Duodenal mucosa (tissue), 2 donors: Measurements from ENCODE around the gene TSPAN5.

Source experiments
- H3K27ac ChIP-seq: one replicate; pipeline ENCODE4 v1.7.0; 2013; ENCODE audit warnings: low read depth, low read length
- H3K27me3 ChIP-seq, 2 donors: one replicate each; pipeline ENCODE4 v1.7.0; 2013; ENCODE audit warnings: low read length in 2 of 2, control low read depth in 1 of 2; ENCODE audit not compliant: insufficient read depth in 2 of 2, control insufficient read depth in 1 of 2
- H3K36me3 ChIP-seq, 2 donors: one replicate each; pipeline ENCODE4 v1.7.0; 2013; ENCODE audit warnings: low read length in 2 of 2, control low read depth in 1 of 2; ENCODE audit not compliant: insufficient read depth in 2 of 2, control insufficient read depth in 1 of 2
- H3K4me1 ChIP-seq, 2 donors: one replicate each; pipeline ENCODE4 v1.7.0; 2013; ENCODE audit warnings: low read length in 2 of 2, control low read depth in 1 of 2; ENCODE audit not compliant: insufficient read depth in 2 of 2, control insufficient read depth in 1 of 2
- H3K4me3 ChIP-seq, 2 donors: one replicate each; pipeline ENCODE4 v1.7.0; 2013; ENCODE audit warnings: low read length in 2 of 2, low read depth in 1 of 2
- H3K9ac ChIP-seq, 2 donors: one replicate each; pipeline ENCODE4 v1.7.0; 2013; ENCODE audit warnings: low read length in 2 of 2, low read depth in 1 of 2
- H3K9me3 ChIP-seq, 2 donors: one replicate each; pipeline ENCODE4 v1.7.0; 2013; ENCODE audit warnings: low read length in 2 of 2, control low read depth in 1 of 2; ENCODE audit not compliant: control insufficient read depth in 1 of 2

The TSPAN5 gene

DNA sequence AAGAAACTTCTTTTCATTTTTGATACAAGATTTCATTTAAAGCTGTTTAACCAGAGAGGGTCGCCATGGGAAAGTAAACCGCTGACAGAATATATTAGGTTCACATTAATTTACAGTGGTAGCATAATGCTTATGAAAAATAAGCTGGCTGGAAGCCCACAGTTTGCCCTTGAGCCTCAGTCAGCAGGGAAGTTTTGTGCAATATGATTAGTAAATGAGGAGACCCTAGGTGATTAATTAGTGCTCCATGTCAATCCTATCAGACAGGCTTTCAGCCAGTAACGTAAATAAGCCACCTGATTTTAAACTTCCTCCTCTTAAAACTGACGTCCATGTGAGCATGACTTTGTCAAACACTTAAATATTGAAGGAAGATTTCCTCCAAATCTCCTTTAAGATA lies 134.2 kb downstream of the TSPAN5 start:
- Histone ChIP-seq H3K4me3 (no peak overlapping the region), H3K4me1 (peaks cover 0 to 9% of the 10 kb centered on the region in 2 donors), H3K9me3 (no peaks in the 10 kb centered on the region), H3K27me3 (no peaks in the 10 kb centered on the region), H3K9ac (no peak overlapping the region), H3K27ac (no peak overlapping the region), H3K36me3 (no peaks in the 10 kb centered on the region)

DNA sequence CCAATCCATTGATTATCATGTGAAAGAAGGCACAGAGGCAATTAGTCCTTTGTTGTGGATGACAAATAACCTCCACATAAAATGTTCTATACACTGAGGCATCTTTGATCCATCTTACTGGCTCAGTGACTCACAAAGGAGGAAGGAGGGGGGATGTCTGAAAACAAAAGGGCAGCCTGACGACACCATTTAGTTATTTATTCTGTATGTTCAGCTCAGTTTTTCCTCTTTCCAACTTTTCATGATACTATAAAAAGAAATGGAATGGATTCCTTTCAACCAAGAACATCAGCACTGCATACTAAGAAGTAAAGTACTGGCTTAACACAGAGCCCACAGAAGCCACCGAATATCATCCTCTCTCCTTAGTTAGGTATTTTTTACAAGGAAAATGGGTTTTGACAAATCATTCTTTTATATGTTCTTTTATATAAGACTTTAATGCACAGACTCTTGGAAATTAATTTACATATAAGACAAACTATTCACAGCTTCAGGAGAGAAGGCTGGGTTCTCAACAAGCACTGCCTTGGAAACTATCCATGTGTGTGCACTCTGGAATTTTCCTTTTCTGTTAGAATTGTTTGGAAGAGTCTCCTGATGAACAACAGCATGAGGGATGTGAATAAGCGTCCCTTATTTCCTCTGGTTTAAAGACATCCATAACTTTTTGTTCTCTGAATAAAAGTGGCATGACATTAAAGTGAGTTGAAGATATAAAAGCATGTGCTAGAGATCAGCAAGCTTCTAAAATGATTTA lies 135.6 kb downstream of the TSPAN5 start:
- H3K4me3 ChIP-seq, result no peak overlapping the region
- H3K4me1 ChIP-seq, result peaks cover 0 to 9% of the 10 kb centered on the region in 2 donors
- H3K9me3 ChIP-seq, result no peaks in the 10 kb centered on the region
- H3K9ac ChIP-seq, result no peak overlapping the region
- no peaks in the 10 kb centered on the region for H3K27me3 ChIP-seq
- H3K36me3 ChIP-seq, result no peaks in the 10 kb centered on the region
- H3K27ac ChIP-seq, result no peak overlapping the region

DNA sequence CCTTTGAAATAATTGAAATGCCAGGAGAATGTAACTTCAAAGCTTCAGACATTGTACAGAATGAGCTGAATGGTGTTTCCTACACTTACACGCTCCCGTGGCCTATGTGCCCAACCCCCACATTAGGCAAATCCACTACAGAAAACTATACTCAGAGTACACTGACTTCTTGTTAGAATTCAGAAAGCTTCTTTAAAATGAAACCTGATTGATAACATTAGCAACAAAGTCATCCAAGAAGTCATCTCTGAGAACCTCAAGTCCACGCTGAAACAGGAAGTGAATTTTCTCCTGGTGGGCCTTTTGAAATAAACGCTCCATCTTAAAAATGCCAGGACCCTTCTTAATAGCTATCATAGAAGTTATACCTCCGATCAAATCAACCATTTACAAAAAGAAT lies 136.3 kb downstream of the TSPAN5 start:
- Histone ChIP-seq H3K27me3 (no peaks in the 10 kb centered on the region), H3K4me1 (peaks cover 0 to 9% of the 10 kb centered on the region in 2 donors), H3K27ac (no peak overlapping the region), H3K36me3 (no peaks in the 10 kb centered on the region), H3K9me3 (no peaks in the 10 kb centered on the region), H3K9ac (no peak overlapping the region), H3K4me3 (no peak overlapping the region)

DNA sequence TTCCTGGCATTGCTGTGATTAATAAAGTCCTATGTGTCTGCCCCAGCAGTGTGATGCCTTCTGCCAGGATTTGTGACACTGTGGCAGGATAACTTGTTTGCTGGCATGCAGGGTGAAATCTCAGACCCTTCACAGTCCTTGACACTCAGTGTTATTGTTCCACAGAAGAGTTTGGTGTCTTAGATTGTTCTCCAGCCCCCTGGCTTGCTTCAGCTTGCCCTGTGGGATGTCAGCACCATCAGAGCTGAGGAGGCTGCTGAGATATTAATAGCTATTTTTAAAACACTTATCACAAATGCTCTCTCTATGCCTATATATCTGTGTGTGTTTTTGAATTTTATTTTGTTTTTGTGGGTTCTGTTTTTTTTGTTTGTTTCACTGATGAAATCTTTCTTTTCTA lies 136.9 kb downstream of the TSPAN5 start:
- Histone ChIP-seq H3K9ac (no peak overlapping the region), H3K27me3 (no peaks in the 10 kb centered on the region), H3K27ac (no peak overlapping the region), H3K36me3 (no peaks in the 10 kb centered on the region), H3K9me3 (no peaks in the 10 kb centered on the region), H3K4me1 (peaks cover 0 to 9% of the 10 kb centered on the region in 2 donors), H3K4me3 (no peak overlapping the region)

DNA sequence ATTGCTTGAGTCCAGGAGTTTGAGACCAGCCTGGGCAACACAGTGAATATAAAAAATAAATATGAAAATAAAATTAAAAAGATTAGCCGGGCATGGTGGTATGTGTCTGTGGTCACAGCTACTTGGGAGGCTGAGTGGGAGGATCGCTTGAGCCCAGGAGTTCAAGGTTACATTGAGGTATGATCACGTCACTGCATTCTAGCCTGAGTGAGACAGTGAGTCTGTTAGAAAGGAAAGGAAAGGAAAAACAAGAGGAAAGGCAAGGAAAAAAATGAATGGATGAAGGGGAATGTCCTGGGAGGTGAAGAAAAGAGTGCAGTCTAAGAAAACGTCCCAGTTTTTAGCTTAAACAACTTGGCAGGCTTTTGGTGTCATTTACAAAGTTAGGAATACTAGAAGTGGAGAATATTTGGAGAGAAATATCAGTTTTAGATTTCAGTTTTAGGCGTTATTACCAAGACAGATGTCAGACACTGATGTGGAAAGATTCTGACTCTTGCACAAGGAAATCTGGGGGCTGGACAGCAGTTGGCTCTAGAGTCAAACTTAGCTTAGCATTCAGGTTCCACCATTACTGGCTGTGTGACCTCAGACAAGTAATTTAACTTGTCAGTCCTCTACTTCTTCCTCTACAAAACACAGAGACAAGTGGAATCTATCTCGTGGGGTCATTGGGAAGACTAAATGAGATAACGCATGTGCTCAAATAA lies 139.0 kb downstream of the TSPAN5 start:
- peaks cover 0 to 8% of the 10 kb centered on the region in 2 donors for H3K4me1 ChIP-seq
- H3K36me3 ChIP-seq, result no peaks in the 10 kb centered on the region
- no peaks in the 10 kb centered on the region for H3K27me3 ChIP-seq
- H3K27ac ChIP-seq, result no peak overlapping the region
- no peaks in the 10 kb centered on the region for H3K9me3 ChIP-seq
- no peak overlapping the region for H3K4me3 ChIP-seq
- no peak overlapping the region for H3K9ac ChIP-seq

DNA sequence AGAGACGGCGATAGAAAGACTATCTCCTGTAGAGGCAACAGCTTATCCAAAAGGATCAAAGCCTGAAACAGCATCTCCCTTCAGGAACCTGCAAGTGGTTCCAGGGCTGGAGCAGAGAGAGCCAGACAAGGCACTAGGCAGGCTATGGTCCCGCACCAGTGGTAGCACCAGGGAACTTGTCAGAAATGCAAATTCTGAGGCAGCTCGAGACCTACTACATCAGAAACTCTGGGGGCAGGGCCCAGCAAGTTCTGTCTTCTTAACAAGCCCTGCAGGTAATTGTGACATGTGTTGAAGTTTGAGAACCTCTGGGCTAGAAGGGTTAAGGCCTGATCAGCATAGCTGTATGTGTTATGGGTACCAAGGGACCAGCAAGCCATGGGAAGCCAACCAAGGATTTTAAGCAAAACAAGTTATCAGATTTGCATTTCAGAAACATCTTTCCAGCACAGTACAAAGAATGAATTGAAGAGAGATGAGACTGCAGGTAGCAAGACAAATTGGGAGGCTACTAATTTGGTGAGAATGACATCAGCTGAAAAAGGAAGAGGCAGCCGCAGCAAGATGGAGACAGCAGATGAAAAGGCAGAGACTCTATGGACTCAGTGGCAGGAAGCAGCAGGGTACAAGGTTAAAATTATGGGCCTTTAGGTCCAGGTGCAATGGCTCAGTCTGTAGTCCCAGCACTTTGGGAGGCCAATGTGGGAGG lies 139.7 kb downstream of the TSPAN5 start:
- H3K9me3 ChIP-seq, result no peaks in the 10 kb centered on the region
- H3K9ac ChIP-seq, result no peak overlapping the region
- no peak overlapping the region for H3K4me3 ChIP-seq
- H3K27me3 ChIP-seq, result no peaks in the 10 kb centered on the region
- no peak overlapping the region for H3K27ac ChIP-seq
- peaks cover 0 to under 1% of the 10 kb centered on the region in 2 donors for H3K4me1 ChIP-seq
- H3K36me3 ChIP-seq, result no peaks in the 10 kb centered on the region

DNA sequence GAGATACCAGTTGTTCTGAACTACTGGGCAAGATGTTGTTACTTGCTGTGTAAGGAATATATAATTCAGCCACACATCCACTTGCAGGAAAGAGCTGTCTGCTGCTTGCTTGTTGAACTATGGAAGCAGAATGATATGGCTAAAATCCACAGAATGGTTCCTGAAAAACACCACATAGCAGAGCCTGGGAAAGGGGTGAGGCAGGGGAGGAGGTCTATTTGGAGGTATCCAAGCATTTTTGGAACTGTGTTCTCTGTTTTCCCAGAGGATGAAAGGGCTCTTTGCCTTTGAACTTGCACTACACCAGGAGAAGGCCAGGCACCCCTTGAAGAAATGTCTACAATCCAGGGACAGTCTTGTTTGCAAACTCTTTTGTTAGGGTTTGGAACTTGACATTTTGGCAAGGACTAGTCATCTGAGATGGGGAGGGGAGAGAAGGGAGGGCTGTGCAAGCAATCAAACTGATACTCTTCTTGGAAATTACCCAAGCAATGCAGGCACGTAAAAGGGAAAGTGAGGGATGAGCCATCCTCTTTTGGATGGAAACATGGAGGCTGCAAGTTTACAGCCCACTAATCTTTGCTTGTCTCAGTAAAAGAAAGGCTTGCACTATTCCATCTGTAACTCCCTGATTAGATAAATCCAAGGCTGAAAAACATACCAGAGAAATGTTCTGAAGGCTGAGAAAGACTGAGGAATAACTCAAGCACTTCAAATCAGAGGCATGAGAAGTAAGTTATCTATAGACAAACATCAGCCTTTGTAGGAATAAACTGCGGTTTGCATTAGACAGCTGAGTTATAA lies 141.0 kb downstream of the TSPAN5 start:
- H3K27ac ChIP-seq, result no peak overlapping the region
- no peak overlapping the region for H3K4me3 ChIP-seq
- H3K36me3 ChIP-seq, result no peaks in the 10 kb centered on the region
- no peaks in the 10 kb centered on the region for H3K27me3 ChIP-seq
- no peaks in the 10 kb centered on the region for H3K9me3 ChIP-seq
- H3K9ac ChIP-seq, result no peak overlapping the region
- no peaks in the 10 kb centered on the region for H3K4me1 ChIP-seq

DNA sequence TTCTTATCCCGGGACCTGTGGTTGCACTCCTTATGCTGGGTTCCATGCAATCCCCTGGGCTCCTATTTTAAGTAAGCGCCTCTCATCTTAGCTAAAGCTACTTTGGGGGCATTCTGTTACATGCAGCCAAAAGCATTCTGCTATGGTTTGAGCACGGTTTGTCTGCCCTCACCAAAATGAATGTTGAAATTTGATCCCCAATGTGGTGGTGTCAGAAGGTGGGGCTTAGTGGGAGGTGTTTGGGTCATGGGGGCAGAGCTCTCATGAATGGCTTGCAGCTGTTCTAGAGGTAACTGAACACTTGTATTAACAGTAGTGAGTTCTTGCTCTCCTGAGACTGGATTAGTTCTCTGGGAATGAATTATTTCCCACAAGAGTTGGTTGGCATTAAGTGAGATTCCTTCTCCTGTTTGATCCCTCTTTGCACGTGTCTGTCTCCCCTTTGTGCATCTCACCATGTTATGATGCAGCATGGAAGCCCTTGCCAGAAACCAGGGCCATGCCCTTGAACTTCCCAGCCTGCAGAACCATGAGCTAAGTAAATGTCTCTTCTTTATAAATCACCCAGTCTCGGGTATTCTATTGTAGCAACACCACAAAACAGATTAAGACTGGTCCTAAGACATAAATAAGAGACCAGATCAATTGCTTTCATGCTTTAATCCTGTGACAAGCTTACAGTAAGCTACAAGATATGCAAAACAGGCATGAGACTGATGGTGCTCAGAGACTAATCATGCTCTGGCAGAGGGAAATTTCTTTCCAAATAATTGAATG lies 141.8 kb downstream of the TSPAN5 start:
- Histone ChIP-seq H3K4me3 (no peak overlapping the region), H3K27me3 (no peaks in the 10 kb centered on the region), H3K4me1 (no peaks in the 10 kb centered on the region), H3K36me3 (no peaks in the 10 kb centered on the region), H3K9me3 (no peaks in the 10 kb centered on the region), H3K27ac (no peak overlapping the region), H3K9ac (no peak overlapping the region)

DNA sequence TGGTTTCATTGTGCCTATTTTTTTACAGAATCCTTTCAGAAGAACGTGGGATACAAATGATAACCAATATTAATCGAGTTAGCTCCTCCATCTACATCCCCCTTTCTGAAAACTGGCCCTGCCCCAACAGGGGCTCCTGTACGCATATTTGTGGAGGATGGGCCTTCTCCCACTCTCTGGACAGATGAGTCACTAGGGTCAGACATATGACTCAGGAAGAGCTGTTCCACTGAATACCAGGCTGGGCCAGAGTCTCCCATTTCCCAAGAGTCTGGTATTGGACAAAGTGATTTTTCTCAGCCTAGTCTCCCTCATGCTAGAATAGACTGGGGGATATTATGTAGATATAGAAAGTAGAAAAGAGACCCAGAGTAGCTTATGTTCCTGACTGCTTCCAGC lies 142.4 kb downstream of the TSPAN5 start:
- Histone ChIP-seq H3K4me3 (no peak overlapping the region), H3K9me3 (no peaks in the 10 kb centered on the region), H3K27me3 (no peaks in the 10 kb centered on the region), H3K36me3 (no peaks in the 10 kb centered on the region), H3K9ac (no peak overlapping the region), H3K4me1 (no peaks in the 10 kb centered on the region), H3K27ac (no peak overlapping the region)
